Measurements from ENCODE around the gene DRD2. TPM values are rescaled to one million over a fixed set of nuclear protein-coding genes. Genes with fewer than 3 reads are reported as not detected.
A peak's percentile ranks its signal among the peaks of the same experiment; 100 is the strongest.

DRD2 gene
- total RNA-seq, 1 experiment from 2014 or later = 0.28 TPM

DNA sequence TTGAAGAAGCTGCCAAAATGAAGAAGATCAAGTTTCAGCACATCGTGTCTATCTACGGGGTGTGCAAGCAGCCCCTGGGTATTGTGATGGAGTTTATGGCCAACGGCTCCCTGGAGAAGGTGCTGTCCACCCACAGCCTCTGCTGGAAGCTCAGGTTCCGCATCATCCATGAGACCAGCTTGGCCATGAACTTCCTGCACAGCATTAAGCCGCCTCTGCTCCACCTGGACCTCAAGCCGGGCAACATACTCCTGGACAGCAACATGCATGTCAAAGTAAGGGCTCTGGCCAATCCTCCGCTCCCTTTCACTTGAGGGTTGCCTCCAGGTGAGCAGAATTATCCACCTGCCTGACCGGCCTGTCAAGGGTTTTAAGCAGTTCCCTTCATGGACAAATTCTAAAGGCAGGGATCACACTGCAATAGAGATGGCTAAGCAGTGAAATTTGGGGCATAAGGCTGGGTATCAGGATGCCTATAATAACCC, 81.7 kb downstream of the DRD2 start:
- POLR2A ChIA-PET = interaction anchor here (1.4 to 1.6 kb wide), 2 partner anchors 9 kb away, joined by 3 to 5 read pairs; no protein-coding TSS in a partner anchor
- H3K9me3 Mint-ChIP-seq (ENCODE audit: unreplicated experiment) = no peaks in the 10 kb centered on the region
- no peaks in the 10 kb centered on the region for H3K36me3 Mint-ChIP-seq (ENCODE audit: insufficient read depth, unreplicated experiment)
- no peak overlapping the region for H3K4me3 Mint-ChIP-seq (ENCODE audit: unreplicated experiment)
- intact Hi-C loops (cut with micrococcal nuclease) = no loop called here
- CTCF ChIA-PET = interaction anchor here (0.6 kb wide), 1 partner anchor 50 kb away, joined by 3 read pairs; no protein-coding TSS in a partner anchor
- peaks cover 14% of the 10 kb centered on the region for H3K4me1 Mint-ChIP-seq (ENCODE audit: insufficient read depth, unreplicated experiment)
- TF ChIP-seq, protein P1, sequence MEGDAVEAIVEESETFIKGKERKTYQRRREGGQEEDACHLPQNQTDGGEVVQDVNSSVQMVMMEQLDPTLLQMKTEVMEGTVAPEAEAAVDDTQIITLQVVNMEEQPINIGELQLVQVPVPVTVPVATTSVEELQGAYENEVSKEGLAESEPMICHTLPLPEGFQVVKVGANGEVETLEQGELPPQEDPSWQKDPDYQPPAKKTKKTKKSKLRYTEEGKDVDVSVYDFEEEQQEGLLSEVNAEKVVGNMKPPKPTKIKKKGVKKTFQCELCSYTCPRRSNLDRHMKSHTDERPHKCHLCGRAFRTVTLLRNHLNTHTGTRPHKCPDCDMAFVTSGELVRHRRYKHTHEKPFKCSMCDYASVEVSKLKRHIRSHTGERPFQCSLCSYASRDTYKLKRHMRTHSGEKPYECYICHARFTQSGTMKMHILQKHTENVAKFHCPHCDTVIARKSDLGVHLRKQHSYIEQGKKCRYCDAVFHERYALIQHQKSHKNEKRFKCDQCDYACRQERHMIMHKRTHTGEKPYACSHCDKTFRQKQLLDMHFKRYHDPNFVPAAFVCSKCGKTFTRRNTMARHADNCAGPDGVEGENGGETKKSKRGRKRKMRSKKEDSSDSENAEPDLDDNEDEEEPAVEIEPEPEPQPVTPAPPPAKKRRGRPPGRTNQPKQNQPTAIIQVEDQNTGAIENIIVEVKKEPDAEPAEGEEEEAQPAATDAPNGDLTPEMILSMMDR (IDR thresholded peaks at IDR 0.05; ENCODE audit: unreplicated experiment) = no peak
- no peaks in the 10 kb centered on the region for H3K27me3 Mint-ChIP-seq (ENCODE audit: insufficient read depth, unreplicated experiment)
- BruUV-seq (replicated peaks) = no TSS peak
- DNase-seq (ENCODE audit: unreplicated experiment) = no peak
- no peak overlapping the region for H3K27ac Mint-ChIP-seq (ENCODE audit: low read depth, unreplicated experiment)

GRCh38 chr11:113392236-113392921, 82.8 kb downstream of the DRD2 start:
- TF ChIP-seq, protein P1 (IDR thresholded peaks at IDR 0.05; ENCODE audit: unreplicated experiment) = no peak
- H3K27me3 Mint-ChIP-seq (ENCODE audit: insufficient read depth, unreplicated experiment) = no peaks in the 10 kb centered on the region
- no peaks in the 10 kb centered on the region for H3K9me3 Mint-ChIP-seq (ENCODE audit: unreplicated experiment)
- BruUV-seq (replicated peaks) = no TSS peak
- POLR2A ChIA-PET = interaction anchor here (1.4 to 1.6 kb wide), 2 partner anchors 8 to 10 kb away, joined by 3 to 5 read pairs; no protein-coding TSS in a partner anchor
- DNase-seq (ENCODE audit: unreplicated experiment) = no peak
- H3K4me3 Mint-ChIP-seq (ENCODE audit: unreplicated experiment) = no peak overlapping the region
- H3K36me3 Mint-ChIP-seq (ENCODE audit: insufficient read depth, unreplicated experiment) = no peaks in the 10 kb centered on the region
- no peak overlapping the region for H3K27ac Mint-ChIP-seq (ENCODE audit: low read depth, unreplicated experiment)
- peaks cover 9% of the 10 kb centered on the region for H3K4me1 Mint-ChIP-seq (ENCODE audit: insufficient read depth, unreplicated experiment)
- CTCF ChIA-PET = no interaction called here
- intact Hi-C loops (cut with micrococcal nuclease) = no loop called here

GRCh38 chr11:113389272-113389671, 85.9 kb downstream of the DRD2 start:
- no peaks in the 10 kb centered on the region for H3K9me3 Mint-ChIP-seq (ENCODE audit: unreplicated experiment)
- H3K4me1 Mint-ChIP-seq (ENCODE audit: insufficient read depth, unreplicated experiment) = peaks cover 25% of the 10 kb centered on the region
- BruUV-seq (replicated peaks) = no TSS peak
- TF ChIP-seq, protein P1 (IDR thresholded peaks at IDR 0.05; ENCODE audit: unreplicated experiment) = no peak
- CTCF ChIA-PET = no interaction called here
- H3K36me3 Mint-ChIP-seq (ENCODE audit: insufficient read depth, unreplicated experiment) = no peaks in the 10 kb centered on the region
- DNase-seq (ENCODE audit: unreplicated experiment) = no peak
- POLR2A ChIA-PET = interaction anchor here (0.7 to 1.3 kb wide), 2 partner anchors 12 to 24 kb away, joined by 4 read pairs; no protein-coding TSS in a partner anchor
- H3K27me3 Mint-ChIP-seq (ENCODE audit: insufficient read depth, unreplicated experiment) = no peaks in the 10 kb centered on the region
- H3K4me3 Mint-ChIP-seq (ENCODE audit: unreplicated experiment) = no peak overlapping the region
- no peak overlapping the region for H3K27ac Mint-ChIP-seq (ENCODE audit: low read depth, unreplicated experiment)
- intact Hi-C loops (cut with micrococcal nuclease) = no loop called here

GRCh38 chr11:113387605-113388211, 87.5 kb downstream of the DRD2 start, which contains the start of gene ANKK1:
Gene ANKK1, plus strand, starts transcription at chr11:113387779. Its CDS starts 106 bp downstream, at chr11:113387885.
- BruUV-seq (replicated peaks) = no TSS peak
- no peak within 1 kb of the TSS for H3K4me3 Mint-ChIP-seq (ENCODE audit: unreplicated experiment)
- ChIA-PET POLR2A (interaction anchor here (1.7 kb wide), 1 partner anchor 61 kb away, joined by 4 read pairs; no protein-coding TSS in a partner anchor), CTCF (no interaction called here)
- no peak within 1 kb of the TSS for H3K27ac Mint-ChIP-seq (ENCODE audit: low read depth, unreplicated experiment)
- TF ChIP-seq, protein P1 (IDR thresholded peaks at IDR 0.05; ENCODE audit: unreplicated experiment) = peak; percentile 37
- intact Hi-C loops (cut with micrococcal nuclease) = no loop called here
- H3K36me3 Mint-ChIP-seq (ENCODE audit: insufficient read depth, unreplicated experiment) = no peaks in the 10 kb centered on the region
- peaks cover 23% of the 10 kb centered on the region for H3K4me1 Mint-ChIP-seq (ENCODE audit: insufficient read depth, unreplicated experiment)
- H3K9me3 Mint-ChIP-seq (ENCODE audit: unreplicated experiment) = no peaks in the 10 kb centered on the region
- no peaks in the 10 kb centered on the region for H3K27me3 Mint-ChIP-seq (ENCODE audit: insufficient read depth, unreplicated experiment)
- peak; percentile 39 for DNase-seq (ENCODE audit: unreplicated experiment)
